ENCODE data around the gene NT5DC3.

The NT5DC3 gene
- 14.4 to 25.6 reads per million in 2 donors for total RNA-seq

DNA sequence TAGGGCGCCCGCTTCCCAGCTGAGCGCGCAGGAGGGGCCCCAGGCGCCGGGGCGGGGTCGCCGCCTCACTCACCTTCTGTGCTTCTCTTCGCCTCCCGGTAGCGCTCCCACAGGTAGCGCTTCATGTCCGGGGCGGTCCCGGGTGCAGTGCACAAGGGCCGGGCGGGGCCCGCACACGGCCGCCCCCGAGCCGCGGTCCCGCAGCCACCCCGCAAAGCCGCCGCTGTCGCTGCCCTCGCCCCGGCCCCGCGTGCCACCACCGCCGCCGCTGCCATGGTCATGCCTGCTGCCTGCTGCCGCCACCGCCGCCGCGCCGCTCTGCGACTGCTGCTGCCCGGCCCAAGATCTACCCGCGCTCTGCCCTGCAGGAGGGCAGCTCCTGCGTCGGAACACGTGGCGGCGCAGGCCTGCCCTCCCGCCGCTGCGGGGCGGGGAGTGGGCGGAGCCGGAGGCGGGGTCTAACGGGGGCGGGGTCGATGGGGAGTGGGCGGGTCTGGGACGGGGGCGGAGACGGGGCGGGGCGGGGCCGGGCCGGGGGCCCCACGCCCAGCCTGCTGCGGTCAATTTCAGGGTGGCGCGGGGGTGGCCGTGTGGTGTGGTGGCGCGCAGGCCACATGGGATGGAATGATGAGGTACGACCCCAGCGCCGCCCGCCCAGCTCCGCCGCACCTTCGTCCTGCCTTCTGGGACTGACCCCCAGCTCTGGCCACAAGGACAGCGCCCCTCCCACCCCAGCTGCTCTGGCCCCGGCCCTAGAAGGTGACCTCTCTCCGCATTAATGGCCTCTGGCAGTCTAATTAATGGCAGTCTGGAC is at the start of gene NT5DC3:
Gene NT5DC3, minus strand, starts transcription at position 359 of the 814 bp plus-strand sequence. Its CDS starts 78 bp downstream, at position 281.
- peak; percentile 63 to 89 (median 77) for DNase-seq

DNA sequence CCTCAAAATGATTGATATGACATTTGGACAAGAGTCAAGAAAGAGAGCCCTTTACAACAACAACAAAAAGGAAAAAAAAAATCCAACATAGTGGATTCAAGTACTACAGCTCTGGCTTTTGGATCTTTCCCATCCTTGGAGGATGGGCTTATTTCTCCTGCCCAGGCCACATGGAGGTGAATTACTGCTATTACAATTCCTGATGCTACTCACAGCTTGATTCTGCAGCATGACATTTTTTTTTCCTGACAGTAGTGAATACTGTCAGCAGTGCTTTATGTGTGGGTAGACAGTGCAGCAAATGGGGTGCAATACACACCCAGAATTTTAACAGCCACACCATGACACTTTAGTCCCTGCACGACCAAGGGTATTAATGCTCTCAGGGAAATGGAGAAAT is 46.7 kb upstream of the NT5DC3 start:
- DNase-seq: no peak

DNA sequence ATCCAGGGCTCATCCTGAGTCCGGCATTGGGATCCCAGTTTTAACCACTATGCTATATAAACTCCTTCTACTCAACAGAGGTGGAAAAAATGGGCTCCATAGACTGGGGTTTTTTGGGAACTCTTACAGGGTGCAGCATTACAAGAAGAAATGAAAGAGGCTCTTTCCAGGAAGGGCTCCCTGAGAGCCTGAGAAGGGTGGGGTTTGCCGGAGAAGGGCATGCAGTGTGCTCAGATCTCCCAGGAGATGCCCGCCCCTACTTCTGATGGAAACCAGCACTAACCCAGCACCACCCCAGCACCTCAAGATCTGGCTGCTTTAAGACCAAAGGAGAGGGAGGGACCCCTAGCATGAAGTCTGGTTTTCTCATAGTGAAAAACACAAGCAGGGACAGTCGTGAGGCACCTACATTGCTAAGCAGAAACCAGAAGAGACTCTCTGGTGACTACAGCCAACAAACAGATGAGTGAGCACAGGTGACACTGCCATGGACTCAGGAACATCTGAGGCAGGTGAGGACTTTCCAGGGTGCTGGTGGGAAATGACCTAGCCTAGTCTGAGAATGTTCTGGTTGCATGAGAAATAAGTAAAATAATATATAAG is 45.3 kb upstream of the NT5DC3 start:
- DNase-seq: no peak

DNA sequence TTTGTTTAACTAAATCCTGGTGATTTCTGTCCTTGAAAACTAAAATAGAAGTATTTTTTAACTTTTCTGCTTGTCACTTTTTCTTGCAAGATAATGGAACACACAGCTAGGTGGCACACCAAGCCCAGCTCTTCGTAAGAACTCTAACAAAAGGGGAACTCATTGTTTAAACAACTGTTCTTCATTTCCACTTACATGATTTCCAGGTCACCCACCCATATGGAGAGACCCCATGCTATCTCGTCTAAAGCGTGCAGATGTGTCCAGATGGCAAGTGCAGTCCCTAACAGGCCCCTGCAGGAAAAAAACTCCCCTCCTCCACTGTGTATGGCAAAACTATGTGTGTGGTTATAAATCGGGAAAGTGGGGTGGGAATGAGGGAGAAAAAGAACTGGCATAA is 43.3 kb upstream of the NT5DC3 start:
- peak in 2 of 5 experiments; percentile 11 to 74 for DNase-seq

DNA sequence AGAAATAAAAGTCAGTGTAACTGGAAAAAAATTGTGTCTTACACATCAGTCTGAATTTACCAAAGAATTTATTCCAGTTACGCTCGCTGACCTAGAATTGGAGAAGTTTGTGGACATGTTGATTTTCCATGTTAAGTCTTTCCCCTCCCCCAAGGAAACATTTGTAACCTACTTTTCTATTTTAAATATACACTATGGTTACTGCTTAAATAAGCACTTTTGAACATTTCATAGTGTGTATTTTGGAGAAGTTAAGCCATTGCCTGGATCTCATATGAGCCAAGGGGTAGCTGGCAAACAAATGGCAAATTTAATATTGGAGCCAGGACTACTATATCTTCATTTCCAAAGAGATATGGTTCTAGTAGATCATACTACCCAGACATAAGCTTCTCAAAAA is 42.9 kb upstream of the NT5DC3 start:
- DNase-seq: no peak

DNA sequence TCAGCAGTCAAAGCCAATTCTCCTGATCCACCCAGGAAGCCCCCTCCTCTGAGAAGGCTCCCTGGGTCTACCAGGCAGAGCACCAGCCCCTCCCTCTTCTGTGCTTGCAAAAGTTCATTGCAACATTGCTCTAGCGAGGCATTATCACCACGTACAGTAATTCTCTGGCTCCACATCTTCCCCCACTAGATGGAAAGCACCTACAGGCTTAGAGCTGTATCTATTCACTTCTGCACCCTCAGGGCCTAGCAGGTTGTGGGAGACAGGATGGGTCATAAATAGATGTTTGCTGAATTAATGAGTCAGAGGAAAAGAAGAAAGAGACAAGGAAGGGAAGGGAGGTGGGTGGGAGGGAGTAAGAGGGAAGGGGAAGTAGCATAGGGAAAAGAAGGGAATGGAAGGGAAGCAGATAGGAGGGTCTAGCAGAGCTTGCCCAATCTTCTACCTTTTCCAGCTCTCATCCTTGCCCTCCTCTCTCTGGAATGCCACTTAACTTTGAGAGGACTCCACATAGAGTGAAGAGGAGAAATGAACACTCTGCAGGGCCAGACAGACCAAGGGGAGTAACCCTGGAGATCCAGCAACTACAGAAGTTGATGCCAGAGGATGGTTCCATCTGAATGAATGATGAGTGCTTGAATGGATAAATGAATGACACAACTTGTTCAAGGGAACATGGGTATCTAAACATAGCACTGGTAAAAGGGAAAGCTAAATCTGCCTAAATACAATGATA is 42.0 kb upstream of the NT5DC3 start:
- peak in 1 of 5 experiments; percentile 39 for DNase-seq

DNA sequence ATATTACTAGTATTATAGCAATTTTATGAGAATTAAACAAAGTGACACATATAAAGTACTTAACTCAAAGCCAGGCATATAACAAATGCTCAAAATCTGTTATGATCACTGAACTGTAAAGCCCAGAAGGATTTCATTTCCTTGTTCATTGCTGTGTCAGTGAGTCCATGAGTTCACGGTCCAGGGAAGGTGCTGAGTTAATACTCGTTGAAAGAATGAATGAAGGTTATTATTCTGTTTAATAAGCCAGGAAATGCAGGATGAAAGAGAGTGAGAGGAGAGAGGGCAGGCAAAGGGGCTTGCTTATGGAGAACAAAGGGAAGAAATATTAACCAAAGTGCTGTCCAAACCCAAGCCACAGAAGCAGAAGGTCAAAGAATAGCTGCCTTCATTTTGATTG is 40.2 kb upstream of the NT5DC3 start:
- DNase-seq: no peak

DNA sequence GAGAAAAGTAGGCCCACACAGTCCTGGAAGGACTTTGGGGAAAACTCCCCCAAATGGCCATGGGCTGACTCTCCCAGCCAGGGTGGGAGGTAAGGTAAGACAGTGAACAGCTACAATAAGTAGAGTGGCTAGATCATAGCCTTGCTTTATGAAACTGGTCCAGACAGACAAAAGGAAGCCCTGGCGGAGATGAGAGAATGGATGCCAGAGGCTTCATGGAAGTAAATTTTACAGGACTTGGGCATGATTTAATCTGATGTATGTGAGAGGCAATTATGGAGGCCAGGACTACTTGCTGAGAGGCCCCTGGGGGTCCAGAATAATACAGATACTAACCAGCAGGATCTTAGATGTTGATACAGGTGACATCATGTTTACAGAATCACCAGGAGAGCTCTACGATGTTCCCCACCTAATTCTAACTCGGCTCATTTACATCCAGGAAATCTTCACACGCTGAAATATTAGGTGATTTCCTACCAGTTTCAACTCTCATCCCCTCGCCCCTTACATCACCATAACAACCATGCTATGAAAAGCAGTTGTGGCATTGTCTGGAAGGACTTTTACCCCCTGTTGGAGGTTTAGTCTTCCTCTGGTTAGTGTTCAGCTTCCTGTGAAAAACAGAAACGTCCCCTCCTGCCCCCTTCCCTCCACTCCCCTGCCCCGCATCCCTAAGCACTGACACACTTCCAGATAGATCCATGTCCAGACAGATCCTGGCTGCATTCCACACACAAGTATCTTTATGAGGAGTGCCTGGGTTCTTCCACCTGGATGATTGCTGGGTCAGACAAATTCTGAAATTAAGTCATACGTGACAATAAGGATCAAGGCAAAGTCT is 39.5 kb upstream of the NT5DC3 start:
- peak in 1 of 5 experiments; percentile 48 for DNase-seq

DNA sequence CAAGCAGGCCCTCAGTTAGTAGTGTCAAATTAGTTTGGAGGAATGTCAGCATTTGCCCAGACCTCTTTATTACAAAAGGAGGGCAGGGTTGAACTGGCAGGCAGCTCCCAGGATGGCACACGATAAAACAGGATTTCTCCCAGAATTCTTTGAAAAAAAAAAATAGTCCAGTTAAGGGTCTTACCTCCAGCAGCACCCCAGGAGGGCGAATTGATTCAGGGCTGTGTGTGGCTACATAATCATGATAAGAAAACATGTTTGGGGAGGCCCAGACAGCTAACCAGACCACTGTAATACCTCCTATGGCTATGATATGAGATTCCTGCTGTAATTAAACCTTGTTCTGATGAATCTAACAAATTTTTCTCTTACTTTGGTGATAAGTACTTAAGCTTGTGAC is 38.8 kb upstream of the NT5DC3 start:
- no peak for DNase-seq

DNA sequence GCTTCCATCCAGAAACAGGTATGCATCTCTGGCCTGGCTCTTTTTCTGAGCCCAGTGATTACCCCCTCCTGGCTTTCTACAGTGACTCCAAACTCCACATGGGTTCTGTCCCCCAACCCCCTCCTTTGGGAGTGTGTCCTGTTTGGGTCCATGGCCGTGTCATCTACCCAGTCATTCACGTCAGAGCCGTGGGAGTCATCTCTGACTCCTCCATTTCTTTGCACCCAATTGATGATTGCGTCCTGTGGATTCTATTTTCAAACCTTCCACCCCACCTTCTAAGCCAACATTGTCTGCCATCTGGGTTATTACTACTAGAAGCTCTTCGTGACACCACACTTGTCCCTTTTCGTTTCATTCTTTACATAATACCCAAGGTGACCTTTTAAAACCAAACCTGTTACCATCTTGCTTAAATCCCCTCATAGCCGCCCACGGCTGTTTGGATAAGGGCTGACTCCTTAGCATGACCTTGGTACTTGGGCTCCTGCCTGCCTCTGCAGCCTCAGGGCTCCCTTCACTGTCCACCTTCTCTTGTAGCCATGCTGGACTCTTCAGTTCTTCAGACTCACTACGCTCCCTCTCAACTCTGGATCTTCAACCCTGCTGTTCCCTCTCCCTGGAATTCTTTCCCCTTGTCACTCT is 38.1 kb upstream of the NT5DC3 start:
- no peak for DNase-seq

DNA sequence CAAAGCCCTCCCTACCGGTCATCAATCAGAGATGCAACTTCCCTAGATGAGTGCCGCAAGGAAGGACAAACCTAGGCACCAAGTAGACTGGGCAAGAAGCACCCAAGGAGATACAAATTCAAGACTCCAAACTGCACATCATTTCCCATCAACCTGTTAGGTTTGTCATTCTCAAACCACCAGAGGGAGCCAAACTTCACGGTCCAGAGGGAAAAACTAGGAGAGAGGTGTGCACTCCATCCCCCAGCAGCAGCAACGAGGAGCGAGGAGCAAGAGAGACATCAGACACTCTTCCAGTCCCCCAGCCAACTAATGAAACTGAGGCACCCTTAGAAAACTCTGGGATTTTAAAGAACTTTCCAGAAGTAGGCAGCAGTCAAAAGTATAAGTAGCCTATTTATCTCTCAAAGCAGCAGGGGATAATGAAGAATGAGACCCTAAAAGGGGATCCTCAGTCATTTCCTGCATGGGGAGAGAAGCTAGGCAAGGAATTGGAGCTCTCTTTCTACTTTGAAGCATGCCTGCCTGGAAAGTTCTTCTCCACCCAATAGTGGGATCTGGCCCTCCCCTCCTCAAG is 37.0 kb upstream of the NT5DC3 start:
- peak in 4 of 5 experiments; percentile 24 to 75 (median 28) for DNase-seq

DNA sequence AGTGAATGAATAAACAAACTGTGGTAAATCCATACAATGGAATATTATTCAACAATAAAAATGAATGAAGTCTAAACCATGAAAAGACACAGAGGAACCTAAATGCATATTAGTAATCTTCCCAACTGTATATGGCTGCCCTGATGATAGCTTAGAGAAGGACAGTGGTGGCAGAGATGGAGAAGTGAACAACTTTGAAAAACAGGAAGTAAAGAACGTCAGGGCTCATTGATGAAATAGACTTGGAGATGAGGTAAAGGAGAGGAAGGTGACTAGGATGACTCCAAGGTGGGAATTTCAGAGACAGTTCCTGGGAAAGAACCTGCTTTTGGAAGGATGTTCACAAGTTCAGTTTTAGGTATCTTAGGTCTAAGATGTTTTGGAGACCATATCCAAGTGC is 36.3 kb upstream of the NT5DC3 start:
- no peak for DNase-seq

DNA sequence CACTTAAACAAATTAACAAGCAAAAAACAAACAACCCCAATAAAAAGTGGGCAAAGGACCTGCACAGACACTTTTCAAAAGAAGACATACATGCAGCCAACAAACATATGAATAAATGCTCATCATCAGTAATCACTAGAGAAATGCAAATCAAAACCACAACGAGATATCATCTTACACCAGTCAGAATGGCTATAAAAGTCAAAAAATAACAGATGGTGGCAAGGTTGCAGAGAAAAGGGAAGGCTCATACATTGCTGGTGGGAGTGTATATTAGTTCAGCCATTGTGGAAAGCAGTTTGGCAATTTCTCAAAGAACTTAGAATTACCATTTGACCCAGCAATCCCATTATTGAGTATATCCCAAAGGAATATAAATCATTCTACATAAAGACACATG is 34.6 kb upstream of the NT5DC3 start:
- DNase-seq: peak in 1 of 5 experiments; percentile 21

DNA sequence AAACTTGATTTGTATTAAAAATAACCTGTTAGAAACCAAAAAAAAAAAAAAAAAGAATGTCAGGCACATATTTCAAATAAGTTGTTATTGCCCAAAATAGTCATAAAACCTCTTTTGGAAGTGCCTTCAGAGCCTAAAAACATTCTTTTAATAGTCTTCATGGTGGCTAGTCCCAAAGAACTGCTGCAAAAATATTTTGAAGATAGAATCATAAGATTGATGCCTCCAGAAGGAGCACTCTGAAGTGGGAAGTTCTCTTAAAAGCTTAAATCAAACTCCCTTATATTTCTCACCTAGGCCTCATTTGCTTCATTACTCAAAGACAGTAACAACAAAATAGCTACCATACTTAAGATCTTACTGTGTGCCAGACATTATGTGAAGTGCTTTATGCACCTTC is 27.2 kb upstream of the NT5DC3 start:
- DNase-seq: no peak

DNA sequence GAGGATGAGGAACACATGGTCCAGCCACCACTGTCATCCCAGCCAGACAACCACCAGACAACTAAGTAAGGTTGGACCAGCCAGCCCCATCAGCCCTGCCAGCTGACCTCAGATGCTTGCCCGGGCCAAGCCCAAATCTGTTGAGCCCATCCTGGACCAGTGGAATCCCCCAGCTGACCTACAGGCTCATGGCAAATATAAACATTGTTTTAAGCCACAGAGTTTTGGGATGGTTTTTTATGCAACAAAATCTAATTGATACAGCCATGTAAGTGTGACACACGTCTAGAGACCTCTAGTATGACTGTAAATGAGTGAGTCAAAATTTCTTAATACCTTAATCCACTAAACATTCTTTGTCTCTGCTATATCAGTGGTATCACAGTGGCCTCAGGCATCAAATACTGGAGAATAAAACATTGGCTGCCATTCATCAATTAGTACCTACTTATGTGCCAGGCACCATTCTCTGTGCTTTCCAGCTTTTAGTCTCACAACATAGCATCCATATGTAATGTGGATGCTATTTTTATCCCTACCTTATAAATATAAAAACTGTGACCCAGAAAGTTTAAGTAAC is 24.2 kb upstream of the NT5DC3 start:
- no peak for DNase-seq

DNA sequence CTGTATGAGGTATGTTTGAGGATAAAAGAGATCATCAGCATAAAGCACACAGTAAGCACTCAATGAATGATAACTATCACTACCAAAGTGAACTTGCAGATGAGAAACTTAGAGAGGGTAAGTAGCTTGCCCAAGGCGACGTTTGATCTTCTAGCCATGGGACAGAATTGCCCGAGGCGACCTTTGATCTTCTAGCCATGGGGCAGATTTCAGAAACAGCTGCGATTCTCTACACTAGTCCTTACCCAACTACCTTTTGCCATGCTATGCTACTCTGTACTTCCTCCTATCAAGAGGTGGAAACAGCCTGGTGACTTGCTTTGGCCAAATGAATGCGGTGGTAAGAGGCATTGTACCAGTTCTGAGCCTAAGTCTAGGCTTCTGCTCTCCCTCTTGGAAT is 23.7 kb upstream of the NT5DC3 start:
- no peak for DNase-seq

DNA sequence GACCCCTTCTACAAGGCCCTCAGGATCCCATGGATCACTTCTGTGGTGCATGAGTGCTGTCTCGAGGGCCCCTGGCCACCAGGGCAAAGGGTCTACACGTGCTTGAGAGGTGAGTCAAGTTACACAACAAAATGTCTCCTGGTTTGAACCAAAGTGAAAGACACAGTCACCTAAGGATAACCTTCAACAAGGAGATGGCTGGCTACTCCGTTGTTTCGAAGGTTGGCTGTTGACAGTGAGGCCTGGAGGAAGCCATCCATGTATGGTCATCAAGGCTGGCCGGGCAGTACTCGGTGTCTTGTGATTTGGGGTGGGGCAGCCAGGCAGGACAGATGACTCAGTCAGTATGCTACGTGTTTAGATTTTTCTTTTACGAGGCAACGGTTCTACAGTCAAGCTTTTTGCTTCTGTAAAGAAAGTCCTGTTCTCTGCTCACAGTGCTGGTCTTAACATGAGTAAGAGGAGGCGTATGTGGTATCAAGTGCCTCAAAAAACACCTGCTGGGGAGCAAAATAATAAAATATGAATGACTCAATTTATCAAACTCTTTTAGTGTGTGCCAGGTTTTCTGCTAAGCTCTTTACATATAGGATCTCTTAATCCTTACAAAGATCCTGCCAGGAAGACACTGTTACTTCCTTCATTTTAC is 18.0 kb upstream of the NT5DC3 start:
- DNase-seq: no peak

DNA sequence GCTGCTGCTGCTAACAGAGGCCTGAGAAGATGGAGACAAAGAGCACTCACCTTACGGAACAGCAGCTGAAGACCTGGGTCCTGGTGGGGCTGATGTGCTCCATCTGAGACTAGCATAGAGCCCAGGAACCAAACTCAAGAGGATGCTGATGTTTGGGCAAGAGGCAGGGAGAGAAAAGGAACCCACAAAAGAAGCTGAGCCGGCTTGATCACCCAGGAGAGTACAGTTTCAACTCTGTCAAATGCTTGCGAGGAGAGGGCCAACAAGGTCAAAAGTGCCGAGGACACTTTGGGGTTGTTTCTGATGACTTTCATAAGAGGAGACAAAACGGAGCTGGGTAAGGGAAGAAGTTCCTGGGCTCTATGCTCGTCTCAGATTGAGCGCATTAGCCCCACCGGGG is 17.3 kb upstream of the NT5DC3 start:
- DNase-seq: no peak

DNA sequence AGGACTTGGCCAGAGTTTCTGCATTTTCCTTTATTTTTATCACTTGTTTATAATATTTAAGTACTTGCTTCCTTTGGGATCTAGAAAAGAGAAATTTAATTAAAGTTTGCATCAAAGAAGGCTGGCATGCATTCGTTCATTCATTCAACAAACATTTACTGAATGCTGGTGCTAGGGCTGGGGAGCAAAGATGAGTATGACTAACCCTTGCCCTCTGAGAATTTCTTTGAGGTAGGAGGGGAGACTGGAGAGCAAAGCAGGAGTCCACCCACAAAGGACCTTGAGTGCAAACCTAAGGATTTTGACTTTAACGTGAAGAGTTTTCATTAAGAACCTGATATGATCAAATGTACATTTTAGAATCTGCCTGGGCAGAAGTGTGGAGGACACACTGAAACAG is 16.1 kb upstream of the NT5DC3 start:
- DNase-seq: no peak

DNA sequence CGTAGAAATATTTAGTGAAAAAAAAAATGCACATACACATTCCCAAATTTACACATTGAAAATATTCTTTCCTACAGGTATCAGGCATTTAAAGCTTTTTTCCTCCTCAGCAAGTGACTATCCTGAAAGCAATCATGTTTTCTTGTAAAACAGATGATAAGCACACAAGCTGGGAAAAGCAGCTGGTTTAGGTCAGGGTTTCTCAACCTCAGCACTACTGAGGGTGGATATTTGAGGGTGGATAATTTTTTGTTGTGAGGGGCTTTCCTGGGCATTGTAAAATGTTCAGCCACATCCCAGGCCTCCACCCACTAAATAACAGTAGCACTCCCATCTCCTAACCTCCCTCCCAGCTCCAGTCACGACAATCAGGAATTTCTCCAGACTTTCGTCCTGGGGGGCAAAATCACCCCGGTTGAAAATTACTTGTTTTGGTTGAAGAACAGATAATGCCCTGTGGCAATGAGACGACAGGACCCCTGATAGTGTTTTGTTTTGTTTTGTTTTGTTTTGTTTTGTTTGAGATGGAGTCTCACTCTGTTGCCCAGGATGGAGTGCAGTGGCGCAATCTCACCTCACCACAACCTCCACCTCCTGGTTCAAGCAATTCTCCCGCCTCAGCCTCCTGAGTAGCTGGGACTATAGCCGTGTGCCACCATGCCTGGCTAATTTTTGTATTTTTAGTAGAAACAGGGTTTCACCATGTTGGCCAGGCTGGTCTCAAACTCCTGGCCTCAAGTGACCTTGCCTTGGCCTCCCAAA is 15.0 kb upstream of the NT5DC3 start:
- no peak for DNase-seq
